NCI-H1092 (cell line): Measurements from ENCODE around the gene OPALIN.
"Not testable (repeated sequence)": the region's sequence is repeated elsewhere in the genome, so short reads cannot be mapped to it uniquely, and the experiment has no call there.

Source experiments
- DNase-seq: peaks from one replicate; lab custom pipeline; 2025; lab: John Stamatoyannopoulos, UW

The OPALIN gene

GRCh38 chr10:96338279-96338925 lies 20.4 kb downstream of the OPALIN start:
- DNase-seq = no peak

GRCh38 chr10:96337106-96337505 lies 21.7 kb downstream of the OPALIN start:
- no peak for DNase-seq

GRCh38 chr10:96334616-96335526 lies 23.9 kb downstream of the OPALIN start:
- DNase-seq = no peak

GRCh38 chr10:96333101-96333500 lies 25.7 kb downstream of the OPALIN start:
- no peak for DNase-seq

- no peak for DNase-seq
These were observed 31.3 kb downstream of the OPALIN start for GRCh38 chr10:96327462-96327861.

- DNase-seq = no peak
These were observed 33.0 kb downstream of the OPALIN start for GRCh38 chr10:96325719-96326373.

GRCh38 chr10:96324447-96324846 lies 34.4 kb downstream of the OPALIN start:
- DNase-seq = no peak

- DNase-seq = no peak
These were observed 36.5 kb downstream of the OPALIN start for GRCh38 chr10:96322275-96322674.

- no peak for DNase-seq
These were observed 37.0 kb downstream of the OPALIN start for GRCh38 chr10:96321822-96322221.

GRCh38 chr10:96319754-96320474 lies 38.9 kb downstream of the OPALIN start:
- no peak for DNase-seq

GRCh38 chr10:96317067-96317833 lies 41.6 kb downstream of the OPALIN start:
- DNase-seq = no peak

- no peak for DNase-seq
These were observed 45.5 kb downstream of the OPALIN start for GRCh38 chr10:96313344-96313743.

GRCh38 chr10:96311180-96311715 lies 47.6 kb downstream of the OPALIN start:
- no peak for DNase-seq

GRCh38 chr10:96310321-96310669 lies 48.5 kb downstream of the OPALIN start:
- DNase-seq = no peak

- no peak for DNase-seq
These were observed 49.0 kb downstream of the OPALIN start for GRCh38 chr10:96309628-96310320.

GRCh38 chr10:96308854-96309253 lies 49.9 kb downstream of the OPALIN start:
- DNase-seq = not testable (repeated sequence)

GRCh38 chr10:96306516-96306915 lies 52.3 kb downstream of the OPALIN start:
- DNase-seq = peak; percentile 76

- no peak for DNase-seq
These were observed 53.8 kb downstream of the OPALIN start for GRCh38 chr10:96305019-96305418.

- no peak for DNase-seq
These were observed 54.6 kb downstream of the OPALIN start, which contains the start of gene DNTT for GRCh38 chr10:96304230-96304629. Gene DNTT (plus strand): TSS chr10:96304434. CDS start chr10:96304498, 64 bp downstream.

GRCh38 chr10:96301616-96302015 lies 57.2 kb downstream of the OPALIN start:
- no peak for DNase-seq
